WTC11 (cell line): ENCODE results near the gene OGN. TPM values are rescaled to one million over a fixed set of nuclear protein-coding genes. Genes with fewer than 3 reads are reported as not detected.

Experiments
- ATAC-seq: fragments of 200-7000 bp; cut with Tn5 transposase; 2 replicates; pipeline ENCODE4 v1.10.0; 2021; ENCODE audit warnings: mild to moderate bottlenecking, moderate library complexity
- CTCF ChIA-PET: fragments of 300-600 bp; sonication (Branson Sonifier 250); formaldehyde crosslinking; loops from one replicate; lab custom pipeline; 2021; ENCODE audit warnings: antibody characterized with exemption; lab: Charles Lee
- POLR2A ChIA-PET: fragments of 350-600 bp; sonication (Branson Sonifier 250); formaldehyde crosslinking; loops from one replicate; lab custom pipeline; 2021; ENCODE audit warnings: antibody characterized with exemption; lab: Charles Lee
- DNase-seq: peaks from one replicate; pipeline ENCODE4 v3.0.0; 2021; ENCODE audit warnings: low spot score
- H3K27ac Mint-ChIP-seq: 2 replicates; pipeline ENCODE4 v1.8.0; 2021; ENCODE audit warnings: mixed read lengths
- H3K27me3 Mint-ChIP-seq: 2 replicates; pipeline ENCODE4 v1.8.0; 2021; ENCODE audit warnings: low read depth, mild to moderate bottlenecking, moderate library complexity, mixed read lengths
- H3K36me3 Mint-ChIP-seq: 2 replicates; pipeline ENCODE4 v1.8.0; 2021; ENCODE audit warnings: mixed read lengths
- H3K4me1 Mint-ChIP-seq: 2 replicates; pipeline ENCODE4 v1.8.0; 2022; ENCODE audit warnings: mixed read lengths
- H3K4me3 Mint-ChIP-seq: 2 replicates; pipeline ENCODE4 v1.8.0; 2021; ENCODE audit warnings: mild to moderate bottlenecking, moderate library complexity, mixed read lengths
- H3K9me3 Mint-ChIP-seq: 2 replicates; pipeline ENCODE4 v1.8.0; 2021; ENCODE audit warnings: mixed read lengths
- ARID4B ChIP-seq: sonication (generic); formaldehyde crosslinking; IDR thresholded peaks from 2 replicates; pipeline ENCODE4 v1.8.0; 2023; ENCODE audit warnings: missing genetic modification reagents, mild to moderate bottlenecking, borderline replicate concordance
- ATF6 ChIP-seq: sonication (generic); formaldehyde crosslinking; IDR thresholded peaks from 2 replicates; pipeline ENCODE4 v1.8.1; 2023; ENCODE audit warnings: mild to moderate bottlenecking, missing genetic modification reagents
- ESRRA ChIP-seq: sonication (generic); formaldehyde crosslinking; IDR thresholded peaks from 2 replicates; pipeline ENCODE4 v1.8.1; 2022; ENCODE audit warnings: mild to moderate bottlenecking, missing genetic modification reagents, borderline replicate concordance
- GRHL2 ChIP-seq: fragments of 250-450 bp; sonication (Bioruptor Pico); IDR thresholded peaks from 2 replicates; pipeline ENCODE4 v1.8.0; 2022; ENCODE audit warnings: mild to moderate bottlenecking, moderate library complexity; ENCODE audit not compliant: insufficient replicate concordance, severe bottlenecking
- NR3C1 ChIP-seq: sonication (generic); formaldehyde crosslinking; conservative IDR thresholded peaks from 2 replicates; pipeline ENCODE4 v1.8.1; 2023; ENCODE audit warnings: low read depth, mild to moderate bottlenecking, missing genetic modification reagents
- PRDM15 ChIP-seq: sonication (generic); formaldehyde crosslinking; IDR thresholded peaks from 2 replicates; pipeline ENCODE4 v1.8.0; 2022; ENCODE audit warnings: missing genetic modification reagents
- PRRX2 ChIP-seq: fragments of 250-450 bp; sonication (Bioruptor Pico); IDR thresholded peaks from 2 replicates; pipeline ENCODE4 v1.8.0; 2021; ENCODE audit warnings: mild to moderate bottlenecking
- USF1 ChIP-seq: sonication (generic); formaldehyde crosslinking; IDR thresholded peaks from 2 replicates; pipeline ENCODE4 v1.8.0; 2022; ENCODE audit warnings: mild to moderate bottlenecking, missing genetic modification reagents
- ZBTB21 ChIP-seq: sonication (generic); formaldehyde crosslinking; IDR thresholded peaks from 2 replicates; pipeline ENCODE4 v1.8.1; 2023; ENCODE audit warnings: mild to moderate bottlenecking, missing genetic modification reagents, borderline replicate concordance
- ZNF512 ChIP-seq: sonication (generic); formaldehyde crosslinking; IDR thresholded peaks from 2 replicates; pipeline ENCODE4 v1.8.1; 2022; ENCODE audit warnings: missing genetic modification reagents, borderline replicate concordance
- total RNA-seq: library from RNA; stranded (reverse); gene quantifications from 3 replicates; pipeline ENCODE4 v1.2.3, GENCODE V29; 2021

The OGN gene
- total RNA-seq, 1 experiment from 2014 or later: not detected

GRCh38 chr9:92349771-92350739, 54.3 kb downstream of the OGN start:
- no peaks in the 10 kb centered on the region for H3K27me3 Mint-ChIP-seq
- H3K9me3 Mint-ChIP-seq: peaks cover 26% of the 10 kb centered on the region
- DNase-seq (no peak), ATAC-seq (no peak)
- no peak overlapping the region for H3K4me3 Mint-ChIP-seq
- POLR2A ChIA-PET: no interaction called here
- CTCF ChIA-PET: no interaction called here
- no peak for TF ChIP-seq USF1 (CRISPR knock-in tag)
- no peak for TF ChIP-seq PRRX2 (CRISPR knock-in tag)
- no peak for TF ChIP-seq ATF6
- no peak for TF ChIP-seq GRHL2 (CRISPR knock-in tag)
- no peak for TF ChIP-seq ZBTB21 (CRISPR knock-in tag)
- peaks cover 37% of the 10 kb centered on the region for H3K36me3 Mint-ChIP-seq
- H3K4me1 Mint-ChIP-seq: no peaks in the 10 kb centered on the region
- H3K27ac Mint-ChIP-seq: no peak overlapping the region

GRCh38 chr9:92345582-92345981, 58.8 kb downstream of the OGN start:
- Mint-ChIP-seq H3K27me3 (no peaks in the 10 kb centered on the region), H3K36me3 (peaks cover 32% of the 10 kb centered on the region), H3K4me3 (no peak overlapping the region), H3K4me1 (peaks cover 4% of the 10 kb centered on the region; the same call in 1 of the 2 replicates), H3K27ac (no peak overlapping the region), H3K9me3 (peaks cover 15% of the 10 kb centered on the region)
- DNase-seq (no peak), ATAC-seq (no peak)
- ChIA-PET CTCF (no interaction called here), POLR2A (no interaction called here)
- TF ChIP-seq PRDM15 (CRISPR knock-in tag): no peak
- TF ChIP-seq NR3C1 (CRISPR knock-in tag): no peak
- no peak for TF ChIP-seq ESRRA
- TF ChIP-seq ARID4B (CRISPR knock-in tag): no peak
- no peak for TF ChIP-seq ZNF512 (CRISPR knock-in tag)
